ENCODE results near the gene UCP3. TPM values are rescaled to one million over a fixed set of nuclear protein-coding genes. Genes with fewer than 3 reads are reported as not detected.

Gene UCP3
- total and polyA plus RNA-seq, 2 of the 8 experiments (the other 6 are each of a cell fraction or from before 2014, with no cell fraction given): 0.85 to 1.3 TPM

DNA sequence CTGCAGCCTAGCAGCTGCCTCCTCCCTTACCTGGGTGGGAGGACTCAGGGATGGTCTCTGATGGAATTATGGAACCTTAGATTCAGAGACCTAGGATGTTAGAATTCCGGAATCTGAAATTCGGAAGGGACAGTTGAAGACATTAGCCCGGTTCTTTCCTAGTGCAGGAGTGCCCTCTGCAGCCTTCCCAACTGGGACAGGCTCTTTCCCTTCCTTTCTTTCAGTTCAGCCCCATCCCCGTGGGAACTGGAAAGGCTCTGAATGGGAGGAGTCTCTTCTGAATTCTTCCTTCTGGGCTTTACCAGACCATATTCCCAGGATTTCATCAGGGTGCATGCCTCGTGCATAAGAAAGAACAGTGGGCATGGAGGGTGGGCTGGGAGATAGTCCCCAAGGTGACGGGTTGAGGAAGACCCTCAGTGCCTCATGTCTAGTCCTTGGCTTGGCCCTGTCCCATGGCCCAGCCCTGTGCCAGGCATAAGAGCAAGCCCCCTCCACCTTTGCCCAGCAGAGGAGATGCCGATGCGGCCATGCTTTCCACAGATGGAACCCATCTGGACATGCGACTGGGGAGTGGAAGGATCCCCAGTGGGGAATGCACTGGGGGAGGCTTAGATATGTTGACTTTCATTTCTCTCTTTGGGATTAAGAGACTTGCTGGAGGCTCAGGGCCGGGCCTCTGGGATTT is 43.7 kb downstream of the UCP3 start:
- no peaks in the 10 kb centered on the region for H3K4me1 ChIP-seq (replicated peaks in 1 of 4; ENCODE audit: control insufficient read depth in 3 of 4, insufficient read depth in 4 of 4, low read length in 3 of 4)
- FAIRE-seq (no peak), DNase-seq (ENCODE audit: low read depth in 1 of 2, low spot score in 2 of 2) (no peak)
- no peak overlapping the region for H4K8ac ChIP-seq (ENCODE audit: extremely low read depth, insufficient read depth, low read length)
- H2BK5ac ChIP-seq (ENCODE audit: low read depth, low read length): no peak overlapping the region
- H2BK12ac ChIP-seq (ENCODE audit: low read depth, low read length): no peak overlapping the region
- no peaks in the 10 kb centered on the region; a peak in 1 of 7 replicates for H3K27me3 ChIP-seq (replicated peaks in 1 of 4; ENCODE audit: control insufficient read depth in 3 of 4, extremely low read depth in 1 of 4, insufficient read depth in 3 of 4, low read length in 3 of 4)
- no peak overlapping the region for H2AK5ac ChIP-seq (ENCODE audit: low read depth, low read length)
- H2AFZ ChIP-seq (ENCODE audit: low read length): no peak overlapping the region
- no peak overlapping the region for H2BK120ac ChIP-seq (replicated peaks; ENCODE audit: low read depth, low read length)
- no peaks in the 10 kb centered on the region for H3K79me1 ChIP-seq (ENCODE audit: low read depth, low read length)
- H3K18ac ChIP-seq (ENCODE audit: extremely low read depth, low read length): no peak overlapping the region
- H3K27ac ChIP-seq (ENCODE audit: low read depth, low read length): no peak overlapping the region
- H3K79me2 ChIP-seq (ENCODE audit: control insufficient read depth in 1 of 2, insufficient read depth in 2 of 2, low read length in 2 of 2): no peaks in the 10 kb centered on the region
- ChIA-PET CTCF (ENCODE audit: partially characterized antibody) (interaction anchor here (0.7 to 3.1 kb wide), 9 partner anchors 9 to 682 kb away, joined by 3 to 22 read pairs (median 4); no protein-coding TSS in a partner anchor), POLR2A (ENCODE audit: partially characterized antibody) (interaction anchor here (1.4 to 2.6 kb wide), 2 partner anchors 14 to 17 kb away, joined by 5 to 11 read pairs; partner anchors contain the start of gene UCP2)
- H3K9ac ChIP-seq (replicated peaks in 1 of 4; ENCODE audit: extremely low read depth in 1 of 4, low read depth in 3 of 4, low read length in 3 of 4): no peak overlapping the region
- WGBS, 2 experiments (ENCODE audit: extremely low coverage in 1 of 2, insufficient coverage in 1 of 2, insufficient read length in 1 of 2, insufficient replicate concordance in 2 of 2, low coverage in 1 of 2, low lambda C conversion rate in 2 of 2, missing lambda C conversion rate in 1 of 2): 92% methylated on average over 10 of the region's 10 CpGs; no CpG with 5 or more reads in 1 of the 2 experiments
- H3K56ac ChIP-seq (replicated peaks; ENCODE audit: insufficient read length, low read depth, low read length): no peak overlapping the region
- no peak overlapping the region for H3K4me3 ChIP-seq (ENCODE audit: extremely low read depth in 1 of 4, insufficient read depth in 2 of 4, low read depth in 3 of 4, low read length in 4 of 4)
- no peak overlapping the region for H2BK20ac ChIP-seq (ENCODE audit: low read length)
- H4K5ac ChIP-seq (ENCODE audit: insufficient read length, low read depth, low read length): no peak overlapping the region
- H3K4me2 ChIP-seq (ENCODE audit: insufficient read depth in 1 of 2, low read depth in 2 of 2, low read length in 2 of 2): no peak overlapping the region
- H4K20me1 ChIP-seq (replicated peaks in 1 of 2; ENCODE audit: control insufficient read depth in 1 of 2, insufficient read depth in 2 of 2, low read length in 2 of 2): no peaks in the 10 kb centered on the region
- no peak overlapping the region for H4K91ac ChIP-seq (replicated peaks; ENCODE audit: insufficient read length, low read length)
- no peak overlapping the region for H2BK15ac ChIP-seq (ENCODE audit: low read length)
- H3K23me2 ChIP-seq (ENCODE audit: low read depth, low read length): no peaks in the 10 kb centered on the region; the same call in 1 of the 2 replicates
- no peak overlapping the region for H3K23ac ChIP-seq (ENCODE audit: insufficient read length)
- H3K4ac ChIP-seq (replicated peaks; ENCODE audit: insufficient read length, low read depth, low read length): no peak overlapping the region
- no peaks in the 10 kb centered on the region for H3K36me3 ChIP-seq (ENCODE audit: control insufficient read depth in 2 of 4, insufficient read depth in 4 of 4, low read length in 3 of 4)
- no peak overlapping the region for H3K14ac ChIP-seq (ENCODE audit: insufficient read length)
- H3K9me3 ChIP-seq (ENCODE audit: insufficient read depth in 2 of 2, low read depth in 1 of 2, low read length in 1 of 2): no peaks in the 10 kb centered on the region
- TF ChIP-seq, protein P1, sequence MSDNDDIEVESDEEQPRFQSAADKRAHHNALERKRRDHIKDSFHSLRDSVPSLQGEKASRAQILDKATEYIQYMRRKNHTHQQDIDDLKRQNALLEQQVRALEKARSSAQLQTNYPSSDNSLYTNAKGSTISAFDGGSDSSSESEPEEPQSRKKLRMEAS (IDR thresholded peaks at IDR 0.05): no peak
- no peak for TF ChIP-seq PHF8 (conservative IDR thresholded peaks at IDR 0.05; ENCODE audit: low read depth, low read length)
- TF ChIP-seq, protein P2, sequence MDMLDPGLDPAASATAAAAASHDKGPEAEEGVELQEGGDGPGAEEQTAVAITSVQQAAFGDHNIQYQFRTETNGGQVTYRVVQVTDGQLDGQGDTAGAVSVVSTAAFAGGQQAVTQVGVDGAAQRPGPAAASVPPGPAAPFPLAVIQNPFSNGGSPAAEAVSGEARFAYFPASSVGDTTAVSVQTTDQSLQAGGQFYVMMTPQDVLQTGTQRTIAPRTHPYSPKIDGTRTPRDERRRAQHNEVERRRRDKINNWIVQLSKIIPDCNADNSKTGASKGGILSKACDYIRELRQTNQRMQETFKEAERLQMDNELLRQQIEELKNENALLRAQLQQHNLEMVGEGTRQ (IDR thresholded peaks at IDR 0.05; ENCODE audit: low read length): no peak
- TF ChIP-seq CREB1 (IDR thresholded peaks at IDR 0.05): no peak
- no peak for TF ChIP-seq BRCA1 (IDR thresholded peaks at IDR 0.05; ENCODE audit: low read depth, low read length)
- no peak for TF ChIP-seq RBBP5 (IDR thresholded peaks at IDR 0.05; ENCODE audit: borderline replicate concordance, low read depth, low read length)
- TF ChIP-seq RXRA (IDR thresholded peaks at IDR 0.05; ENCODE audit: insufficient read depth, low read depth, low read length): no peak
- TF ChIP-seq YY1 (IDR thresholded peaks at IDR 0.05; ENCODE audit: low read depth, low read length): no peak
- TF ChIP-seq HDAC2 (IDR thresholded peaks at IDR 0.05; ENCODE audit: borderline replicate concordance in 1 of 2, low read depth in 2 of 2, low read length in 2 of 2): no peak
- no peak for TF ChIP-seq POLR2AphosphoS5 (IDR thresholded peaks at IDR 0.05; ENCODE audit: low read depth, low read length)
- no peak for TF ChIP-seq SIN3A (conservative IDR thresholded peaks at IDR 0.05 in 1 of 2, IDR thresholded peaks at IDR 0.05 in 1 of 2; ENCODE audit: low read depth in 1 of 2, low read length in 2 of 2)

Data from H1 (cell line).